C4-2B (cell line): ENCODE measurements around the gene ATP6V0C.

ENCODE experiments used
- CTCF ChIP-seq: fragments of 450-650 bp; conservative IDR thresholded peaks from 2 replicates; pipeline ENCODE4 v1.5.1; 2017; ENCODE audit warnings: mild to moderate bottlenecking
- ZFX ChIP-seq: fragments of 450-650 bp; IDR thresholded peaks from 2 replicates; pipeline ENCODE4 v1.6.1; 2017

- no peak for TF ChIP-seq CTCF
- TF ChIP-seq ZFX, result no peak
Observed at GRCh38 chr16:2492292-2492691, 21.5 kb upstream of the ATP6V0C start.
